SU-DHL-6 (cell line): ENCODE data around the gene RND1.
"Not testable (repeated sequence)": the region's sequence is repeated elsewhere in the genome, so short reads cannot be mapped to it uniquely, and the experiment has no call there.

Experiments
- CTCF ChIP-seq: fragments of 200-600 bp; sonication (generic); IDR thresholded peaks from one replicate; pipeline ENCODE4 v1.5.1; 2017; ENCODE audit warnings: antibody characterized with exemption, mild to moderate bottlenecking, low read length, moderate library complexity; ENCODE audit not compliant: insufficient read depth, poor library complexity, severe bottlenecking
- EZH2phosphoT487 ChIP-seq: fragments of 200-600 bp; sonication (generic), shearing (Covaris generic); conservative IDR thresholded peaks from 2 replicates; pipeline ENCODE4 v1.6.1; 2018; ENCODE audit warnings: mild to moderate bottlenecking, antibody characterized with exemption, low read length, moderate library complexity, mixed read lengths

GRCh38 chr12:48873534-48873933 is 7.9 kb upstream of the RND1 start:
- TF ChIP-seq CTCF, EZH2phosphoT487: not testable (repeated sequence)
